ENCODE results near the gene QRFP. TPM values are rescaled to one million over a fixed set of nuclear protein-coding genes. Genes with fewer than 3 reads are reported as not detected.

The QRFP gene
- total RNA-seq, 3 donors from 2014 or later = 0.24 to 0.87 TPM; not detected in 1

- DNase-seq = no peak
- Histone ChIP-seq H3K4me3 (no peak overlapping the region), H3K36me3 (ENCODE audit: low read depth) (no peaks in the 10 kb centered on the region), H3K9me3 (no peaks in the 10 kb centered on the region), H3K4me1 (ENCODE audit: low read depth) (peaks cover 8% of the 10 kb centered on the region)
- intact Hi-C loops (cut with DNase I, micrococcal nuclease) = no loop called here
- no peak for TF ChIP-seq CTCF (IDR thresholded peaks at IDR 0.05)
- peak; percentile 16 for ATAC-seq
These were observed 4.3 kb upstream of the QRFP start for GRCh38 chr9:130900701-130901497.

- DNase-seq (peak in 1 of 3 donors; percentile 43), ATAC-seq (peak; percentile 22)
- Histone ChIP-seq H3K4me3 (no peak overlapping the region), H3K4me1 (ENCODE audit: low read depth) (peaks cover 8% of the 10 kb centered on the region), H3K36me3 (ENCODE audit: low read depth) (no peaks in the 10 kb centered on the region), H3K9me3 (no peaks in the 10 kb centered on the region)
- intact Hi-C loops (cut with DNase I, micrococcal nuclease) = no loop called here
- no peak for TF ChIP-seq CTCF (IDR thresholded peaks at IDR 0.05)
These were observed 2.6 kb upstream of the QRFP start for GRCh38 chr9:130899051-130899748.

GRCh38 chr9:130898552-130898852 is 1.9 kb upstream of the QRFP start:
- Histone ChIP-seq H3K9me3 (no peaks in the 10 kb centered on the region), H3K36me3 (ENCODE audit: low read depth) (no peaks in the 10 kb centered on the region), H3K4me3 (no peak overlapping the region), H3K4me1 (ENCODE audit: low read depth) (peaks cover 9% of the 10 kb centered on the region)
- peak; percentile 56 for ATAC-seq
- TF ChIP-seq CTCF (IDR thresholded peaks at IDR 0.05) = no peak
- intact Hi-C loops (cut with DNase I, micrococcal nuclease) = no loop called here
- DNase-seq = peak; percentile 44 to 70 (median 60)

GRCh38 chr9:130897848-130898551 is 1.4 kb upstream of the QRFP start:
- DNase-seq = peak in 1 of 3 donors; percentile 24
- ATAC-seq = peak; percentile 19
- Histone ChIP-seq H3K36me3 (ENCODE audit: low read depth) (no peaks in the 10 kb centered on the region), H3K4me3 (no peak overlapping the region), H3K4me1 (ENCODE audit: low read depth) (peaks cover 11% of the 10 kb centered on the region), H3K9me3 (no peaks in the 10 kb centered on the region)
- no peak for TF ChIP-seq CTCF (IDR thresholded peaks at IDR 0.05)
- intact Hi-C loops (cut with DNase I, micrococcal nuclease) = no loop called here

GRCh38 chr9:130897105-130897751 is 616 bp upstream of the QRFP start:
- Histone ChIP-seq H3K4me3 (no peak overlapping the region), H3K4me1 (ENCODE audit: low read depth) (peaks cover 11% of the 10 kb centered on the region), H3K9me3 (no peaks in the 10 kb centered on the region), H3K36me3 (ENCODE audit: low read depth) (no peaks in the 10 kb centered on the region)
- intact Hi-C loops (cut with DNase I, micrococcal nuclease) = no loop called here
- TF ChIP-seq CTCF (IDR thresholded peaks at IDR 0.05) = no peak
- no peak for ATAC-seq
- no peak for DNase-seq

Data from mucosa of descending colon (tissue), 3 donors.